Measurements from ENCODE around the gene GBP7. TPM values are rescaled to one million over a fixed set of nuclear protein-coding genes. Genes with fewer than 3 reads are reported as not detected.

The GBP7 gene
- total RNA-seq, 1 donor from 2014 or later: not detected

GRCh38 chr1:89203166-89203565 is 27.4 kb upstream of the GBP7 start:
- Histone ChIP-seq H3K27me3 (ENCODE audit: control insufficient read depth, insufficient read depth, low read length) (no peaks in the 10 kb centered on the region), H3K4me3 (ENCODE audit: low read depth, low read length) (no peak overlapping the region), H3K36me3 (ENCODE audit: control insufficient read depth, insufficient read depth, low read length) (no peaks in the 10 kb centered on the region)
- TF ChIP-seq CTCF (IDR thresholded peaks at IDR 0.05; ENCODE audit: insufficient read depth, low read length, poor library complexity, severe bottlenecking): no peak
- peak; percentile 12 for DNase-seq (ENCODE audit: low read depth)

- no peaks in the 10 kb centered on the region for H3K27me3 ChIP-seq (ENCODE audit: control insufficient read depth, insufficient read depth, low read length)
- no peak for DNase-seq (ENCODE audit: low read depth)
- H3K4me3 ChIP-seq (ENCODE audit: low read depth, low read length): no peak overlapping the region
- TF ChIP-seq CTCF (IDR thresholded peaks at IDR 0.05; ENCODE audit: insufficient read depth, low read length, poor library complexity, severe bottlenecking): no peak
- no peaks in the 10 kb centered on the region for H3K36me3 ChIP-seq (ENCODE audit: control insufficient read depth, insufficient read depth, low read length)
Measured at GRCh38 chr1:89201106-89201794, 25.4 kb upstream of the GBP7 start.

GRCh38 chr1:89200663-89201062 is 24.9 kb upstream of the GBP7 start:
- no peak for TF ChIP-seq CTCF (IDR thresholded peaks at IDR 0.05; ENCODE audit: insufficient read depth, low read length, poor library complexity, severe bottlenecking)
- no peaks in the 10 kb centered on the region for H3K27me3 ChIP-seq (ENCODE audit: control insufficient read depth, insufficient read depth, low read length)
- DNase-seq (ENCODE audit: low read depth): no peak
- H3K36me3 ChIP-seq (ENCODE audit: control insufficient read depth, insufficient read depth, low read length): no peaks in the 10 kb centered on the region
- no peak overlapping the region for H3K4me3 ChIP-seq (ENCODE audit: low read depth, low read length)

GRCh38 chr1:89199525-89200031 is 23.8 kb upstream of the GBP7 start:
- Histone ChIP-seq H3K4me3 (ENCODE audit: low read depth, low read length) (no peak overlapping the region), H3K27me3 (ENCODE audit: control insufficient read depth, insufficient read depth, low read length) (no peaks in the 10 kb centered on the region)
- no peak for TF ChIP-seq CTCF (IDR thresholded peaks at IDR 0.05; ENCODE audit: insufficient read depth, low read length, poor library complexity, severe bottlenecking)

GRCh38 chr1:89198491-89199072 is 22.8 kb upstream of the GBP7 start, which contains the start of gene GBP4:
TSS of gene GBP4 (minus strand) at chr1:89198942. CDS start at chr1:89198834, 108 bp downstream.
- DNase-seq (ENCODE audit: low read depth): peak; percentile 5
- no peak for TF ChIP-seq CTCF (IDR thresholded peaks at IDR 0.05; ENCODE audit: insufficient read depth, low read length, poor library complexity, severe bottlenecking)
- no peaks in the 10 kb centered on the region for H3K27me3 ChIP-seq (ENCODE audit: control insufficient read depth, insufficient read depth, low read length)
- H3K4me3 ChIP-seq (ENCODE audit: low read depth, low read length): peak within 1 kb of the TSS; percentile 32
- H3K36me3 ChIP-seq (ENCODE audit: control insufficient read depth, insufficient read depth, low read length): no peaks in the 10 kb centered on the region

More at GRCh38 chr1:89199525-89200031, 23.8 kb upstream of the GBP7 start:
- H3K36me3 ChIP-seq (ENCODE audit: control insufficient read depth, insufficient read depth, low read length): no peaks in the 10 kb centered on the region
- no peak for DNase-seq (ENCODE audit: low read depth)

All from kidney epithelial cell (primary cell).